ENCODE data around the gene TMEM259. TPM values are rescaled to one million over a fixed set of nuclear protein-coding genes. Genes with fewer than 3 reads are reported as not detected.

The TMEM259 gene
- total and polyA plus RNA-seq, 2 of the 8 experiments (the other 6 are each of a cell fraction or from before 2014, with no cell fraction given) = 140 to 243 TPM

GRCh38 chr19:1046836-1047695 lies 26.1 kb upstream of the TMEM259 start (continued):
- TF ChIP-seq TCF12 (IDR thresholded peaks at IDR 0.05; ENCODE audit: low read depth, low read length) = no peak
- no peak for TF ChIP-seq SRF (IDR thresholded peaks at IDR 0.05; ENCODE audit: low read depth, low read length)

Measured in H1 (cell line).